HepG2 (cell line): ENCODE measurements around the gene NAV2. TPM values are rescaled to one million over a fixed set of nuclear protein-coding genes. Genes with fewer than 3 reads are reported as not detected.

ENCODE experiments used
- ATAC-seq: fragments of 200-7000 bp; cut with Tn5 transposase; 3 replicates; pipeline ENCODE4 v1.9.1; 2020; ENCODE audit warnings: mild to moderate bottlenecking, moderate library complexity
- BruUV-seq: library from RNA; stranded (reverse); fragments of 400-500 nt; replicated peaks from 2 replicates; lab custom pipeline; 2021; lab: Mats Ljungman, UMichigan
- CTCF ChIA-PET: fragments of 300-600 bp; formaldehyde crosslinking; extraction: SDS; loops from one replicate; lab custom pipeline; 2021; ENCODE audit warnings: low total read pairs, inconsistent platforms, low intra/inter-chr PET ratio; lab: Yijun Ruan, JAX
- POLR2A ChIA-PET: fragments of 350-600 bp; sonication (Branson Sonifier 250); formaldehyde crosslinking; loops from one replicate; lab custom pipeline; 2020; ENCODE audit warnings: antibody characterized with exemption, inconsistent platforms; lab: Yijun Ruan, JAX
- DNase-seq: peaks from one replicate; pipeline ENCODE4 v3.0.0-alpha.2; 2015; ENCODE audit warnings: low spot score
- FAIRE-seq: peaks from 3 replicates; lab custom pipeline; 2011; peaks lifted over from hg19 to GRCh38; lab: Jason Lieb, UNC
- H2AFZ ChIP-seq: one replicate; pipeline ENCODE4 v1.6.1; 2011; ENCODE audit warnings: low read length, inconsistent platforms
- H3K27ac ChIP-seq: fragments of 300-600 bp; 3 replicates; pipeline ENCODE4 v1.8.0; 2011; ENCODE audit warnings: mixed run types, mild to moderate bottlenecking, mixed read lengths, low read length, inconsistent platforms; ENCODE audit not compliant: insufficient read depth; ENCODE audit errors: extremely low read length
- H3K27me3 ChIP-seq, 2 experiments: fragments of 200-600 bp in 1 of 2; 2 replicates in 1 of 2; 3 replicates in 1 of 2; pipeline versions ENCODE4 v1.6.0 to v1.8.0; 2011; ENCODE audit warnings: low read length in 2 of 2, mild to moderate bottlenecking in 2 of 2, moderate library complexity in 2 of 2, inconsistent platforms in 1 of 2; ENCODE audit not compliant: insufficient read depth in 2 of 2, control insufficient read depth in 1 of 2
- H3K36me3 ChIP-seq, 2 experiments: fragments of 200-600 bp in 1 of 2; replicated peaks in 1 of 2; 2 replicates in 1 of 2; 3 replicates in 1 of 2; pipeline versions ENCODE4 v1.5.1 to v1.8.0; 2011; ENCODE audit warnings: low read length in 2 of 2, inconsistent platforms in 1 of 2; ENCODE audit not compliant: insufficient read depth in 2 of 2, control insufficient read depth in 1 of 2
- H3K4me1 ChIP-seq: 2 replicates; pipeline ENCODE4 v1.5.1; 2012; ENCODE audit warnings: low read length, inconsistent platforms; ENCODE audit not compliant: insufficient read depth
- H3K4me2 ChIP-seq: 2 replicates; pipeline ENCODE4 v1.6.0; 2011; ENCODE audit warnings: low read depth, low read length, inconsistent platforms
- H3K4me3 ChIP-seq, 3 experiments: fragments of 200-600 bp in 1 of 3; sonication (generic), shearing (Covaris generic) in 1 of 3; replicated peaks in 1 of 3; 2 replicates each; pipeline ENCODE4 v1.5.1; 2011 to 2016; ENCODE audit warnings: low read length in 3 of 3, inconsistent platforms in 2 of 3, low read depth in 2 of 3, mild to moderate bottlenecking in 2 of 3, control low read depth in 1 of 3, mixed read lengths in 1 of 3; ENCODE audit not compliant: insufficient read depth in 1 of 3
- H3K79me2 ChIP-seq: one replicate; pipeline ENCODE4 v1.6.1; 2011; ENCODE audit warnings: low read length, inconsistent platforms; ENCODE audit not compliant: insufficient read depth
- H3K9ac ChIP-seq: 2 replicates; pipeline ENCODE4 v1.6.0; 2011; ENCODE audit warnings: mild to moderate bottlenecking, low read depth, low read length, inconsistent platforms; ENCODE audit not compliant: insufficient read depth
- H3K9me3 ChIP-seq: 2 replicates; pipeline ENCODE4 v1.5.1; 2012; ENCODE audit warnings: mild to moderate bottlenecking, low read length
- H4K20me1 ChIP-seq: 2 replicates; pipeline ENCODE4 v1.6.0; 2011; ENCODE audit warnings: inconsistent platforms, mild to moderate bottlenecking, low read length, moderate library complexity; ENCODE audit not compliant: insufficient read depth
- BATF2 ChIP-seq: sonication (generic); formaldehyde crosslinking; IDR thresholded peaks from 2 replicates; pipeline ENCODE4 v1.8.0; 2022; ENCODE audit warnings: mild to moderate bottlenecking, missing genetic modification reagents, moderate library complexity
- BCLAF1 ChIP-seq: fragments of 450-650 bp; IDR thresholded peaks from 2 replicates; pipeline ENCODE4 v1.6.1; 2017; ENCODE audit warnings: mild to moderate bottlenecking
- FOXM1 ChIP-seq: sonication (generic); formaldehyde crosslinking; IDR thresholded peaks from 2 replicates; pipeline ENCODE4 v1.5.0; 2020; ENCODE audit warnings: missing genetic modification reagents
- GZF1 ChIP-seq: sonication (generic); formaldehyde crosslinking; IDR thresholded peaks from 2 replicates; pipeline ENCODE4 v1.5.1; 2020; ENCODE audit warnings: mild to moderate bottlenecking, missing genetic modification reagents
- HOMEZ ChIP-seq: IDR thresholded peaks from 2 replicates; pipeline ENCODE4 v1.6.1; 2016; ENCODE audit warnings: low read depth
- MXI1 ChIP-seq: IDR thresholded peaks from 3 replicates; pipeline ENCODE4 v1.6.1; 2012; ENCODE audit warnings: low read depth, low read length, inconsistent platforms, borderline replicate concordance
- NFATC3 ChIP-seq: sonication (generic); formaldehyde crosslinking; IDR thresholded peaks from 2 replicates; pipeline ENCODE4 v1.5.1; 2020; ENCODE audit warnings: mild to moderate bottlenecking, missing genetic modification reagents
- TAF1 ChIP-seq: sonication (generic); formaldehyde crosslinking; IDR thresholded peaks from 2 replicates; pipeline ENCODE4 v1.4.0; 2020; ENCODE audit warnings: missing genetic modification reagents
- ZFY ChIP-seq: sonication (generic); formaldehyde crosslinking; IDR thresholded peaks from 2 replicates; pipeline ENCODE4 v1.4.0; 2020; ENCODE audit warnings: missing genetic modification reagents
- ZNF382 ChIP-seq: sonication (generic); formaldehyde crosslinking; IDR thresholded peaks from 2 replicates; pipeline ENCODE4 v1.5.0; 2020; ENCODE audit warnings: missing genetic modification reagents, mild to moderate bottlenecking, borderline replicate concordance
- ZNF503 ChIP-seq: sonication (generic); formaldehyde crosslinking; IDR thresholded peaks from 2 replicates; pipeline ENCODE4 v1.4.0; 2020; ENCODE audit warnings: missing genetic modification reagents
- ZNF704 ChIP-seq: sonication (generic); formaldehyde crosslinking; IDR thresholded peaks from 2 replicates; pipeline ENCODE4 v1.8.1; 2023; ENCODE audit warnings: mild to moderate bottlenecking, inconsistent platforms, moderate library complexity, missing genetic modification reagents, borderline replicate concordance
- ZNF777 ChIP-seq: sonication (generic); formaldehyde crosslinking; IDR thresholded peaks from 2 replicates; pipeline ENCODE4 v1.4.0; 2020; ENCODE audit warnings: missing genetic modification reagents
- ZNF782 ChIP-seq: sonication (generic); formaldehyde crosslinking; IDR thresholded peaks from 2 replicates; pipeline ENCODE4 v1.4.0; 2020; ENCODE audit warnings: missing genetic modification reagents, mild to moderate bottlenecking, borderline replicate concordance
- WGBS: methylation state at CpG from one replicate; pipeline ENCODE4 v1.1.6; 2017; ENCODE audit warnings: low lambda C conversion rate; 5-methylcytosine and 5-hydroxymethylcytosine counted together
- in situ Hi-C: cut with HindIII; loops from 2 replicates; pipeline ENCODE4 v1.10.0; 2017; ENCODE audit warnings: low pct_unique_long_range_greater_than_20kb; ENCODE audit not compliant: extremely low pct_ligation_motif_present
- intact Hi-C: fragments of 100-400 bp; cut with micrococcal nuclease; formaldehyde crosslinking; loops from one replicate; pipeline ENCODE4 v1.10.0; 2022; ENCODE audit not compliant: unreplicated experiment
- polyA plus RNA-seq, 8 experiments: library from polyadenylated mRNA; depleted of rRNA in 3 of 8; stranded (reverse) in 7 of 8; unstranded in 1 of 8; fragments of >200 nt; fragmentation: Illumina TruSeq in 4 of 8; extraction: Trizol in 4 of 8; gene quantifications; 2 replicates each; pipeline versions ENCODE4 v1.2.1 to v1.2.3, GENCODE V29; 2011 to 2016; ENCODE audit warnings: low read depth in 4 of 8, missing spikeins in 1 of 8, mixed read lengths in 1 of 8; ENCODE audit not compliant: insufficient read depth in 1 of 8
- total RNA-seq, 5 experiments: library from RNA; depleted of rRNA; stranded (reverse); fragments of >200 nt; fragmentation: Illumina TruSeq; extraction: Trizol; gene quantifications; 2 replicates each; pipeline ENCODE4 v1.2.3, GENCODE V29; 2016; ENCODE audit warnings: low read depth in 1 of 5

Gene NAV2
- total and polyA plus RNA-seq, 2 of the 13 experiments (the other 11 are each of a cell fraction or from before 2014, with no cell fraction given) = 9.3 to 34.6 TPM

GRCh38 chr11:19976281-19976941 is 263.8 kb downstream of the NAV2 start:
- CTCF ChIA-PET = no interaction called here
- Histone ChIP-seq H4K20me1 (no peaks in the 10 kb centered on the region), H3K79me2 (peaks cover 41% of the 10 kb centered on the region), H3K9ac (peak overlapping the region; percentile 76), H3K4me1 (peaks cover 88% of the 10 kb centered on the region), H3K27ac (peak overlapping the region; percentile 72), H3K36me3 (no peaks in the 10 kb centered on the region), H3K9me3 (no peaks in the 10 kb centered on the region), H3K27me3 (no peaks in the 10 kb centered on the region), H3K4me2 (peak overlapping the region; percentile 73), H3K4me3 (peak overlapping the region; percentile 53 to 58 (median 56)), H2AFZ (no peak overlapping the region)
- DNase-seq (peak; percentile 74), FAIRE-seq (peak; percentile 92), ATAC-seq (peak; percentile 94)
- in situ Hi-C loops = no loop called here
- BruUV-seq = no TSS peak
- POLR2A ChIA-PET = interaction anchor here (0.6 to 8.4 kb wide), 18 partner anchors 9 to 64 kb away, joined by 3 to 107 read pairs (median 5); no protein-coding TSS in a partner anchor
- WGBS = 28% methylated on average over 7 of the region's 7 CpGs
- intact Hi-C loops = loop anchor here (1.0 kb wide), 1 partner anchor 24 kb away; no protein-coding TSS in a partner anchor
- no peak for TF ChIP-seq ZNF382
- no peak for TF ChIP-seq BATF2 (CRISPR knock-in tag)
- no peak for TF ChIP-seq ZNF503 (CRISPR knock-in tag)
- TF ChIP-seq HOMEZ (CRISPR knock-in tag) = no peak; the same call in 1 of the 2 replicates
- TF ChIP-seq FOXM1 (CRISPR knock-in tag) = no peak
- TF ChIP-seq MXI1 = no peak
- TF ChIP-seq BCLAF1 = no peak
- TF ChIP-seq ZFY (CRISPR knock-in tag) = peak; percentile 54; the same call in 1 of the 2 replicates
- peak; percentile 90 for TF ChIP-seq GZF1 (CRISPR knock-in tag)
- no peak for TF ChIP-seq ZNF782 (CRISPR knock-in tag)
- TF ChIP-seq NFATC3 (CRISPR knock-in tag) = no peak
- peak; percentile 44; the same call in 1 of the 2 replicates for TF ChIP-seq TAF1 (CRISPR knock-in tag)
- no peak for TF ChIP-seq ZNF777 (CRISPR knock-in tag)
- TF ChIP-seq ZNF704 (CRISPR knock-in tag) = no peak
